Measurements from ENCODE around the gene FBXO3.

- TF ChIP-seq EZH2 (IDR thresholded peaks at IDR 0.05; ENCODE audit: insufficient read depth, poor library complexity, severe bottlenecking), result no peak
- TF ChIP-seq EZH2phosphoT487 (IDR thresholded peaks at IDR 0.05; ENCODE audit: insufficient read depth, low read depth), result no peak
These were observed 81.8 kb downstream of the FBXO3 start for GRCh38 chr11:33692541-33692940.
